ENCODE data around the gene RAG1.

Gene RAG1

GRCh38 chr11:36628141-36628540 lies 60.3 kb downstream of the RAG1 start:
- no peak for DNase-seq (ENCODE audit: low read depth in 2 of 2)

- no peak for DNase-seq (ENCODE audit: low read depth in 2 of 2)
Measured at GRCh38 chr11:36628765-36629244, 61.0 kb downstream of the RAG1 start.

Measured in stimulated activated CD8-positive, alpha-beta memory T cell treated with anti-CD3 and anti-CD28 coated beads, Interleukin-7, amount 100 ng/mL, for 4 hours (primary cell).